Common myeloid progenitor, CD34-positive (primary cell): ENCODE measurements around the gene CRTC3.

Source experiments
- CTCF ChIA-PET: fragments of 350-600 bp; sonication (Branson Sonifier 250); formaldehyde crosslinking; loops from one replicate; lab custom pipeline; 2021; ENCODE audit warnings: antibody characterized with exemption; lab: Charles Lee
- POLR2A ChIA-PET: fragments of 350-600 bp; sonication (Branson Sonifier 250); formaldehyde crosslinking; loops from one replicate; lab custom pipeline; 2021; ENCODE audit warnings: antibody characterized with exemption; lab: Charles Lee
- DNase-seq, 3 donors: peaks; one replicate each; pipeline versions ENCODE4 v3.0.0 to v3.0.0-alpha.2; 2013
- H3K27ac ChIP-seq, 2 experiments: 1 replicate in 1 of 2; 2 replicates in 1 of 2; pipeline ENCODE4 v1.7.0; 2013; ENCODE audit warnings: inconsistent platforms in 2 of 2, low read length in 2 of 2, mild to moderate bottlenecking in 2 of 2, low read depth in 1 of 2, moderate library complexity in 1 of 2; ENCODE audit not compliant: severe bottlenecking in 2 of 2, insufficient read depth in 1 of 2, poor library complexity in 1 of 2
- H3K27me3 ChIP-seq, 5 experiments: replicated peaks in 2 of 5; 1 replicate in 3 of 5; 2 replicates in 2 of 5; pipeline versions ENCODE4 v1.6.1 to v1.7.0; 2013; ENCODE audit warnings: low read length in 4 of 5, mild to moderate bottlenecking in 2 of 5, moderate library complexity in 2 of 5, inconsistent platforms in 1 of 5; ENCODE audit not compliant: insufficient read depth in 5 of 5, control insufficient read depth in 4 of 5
- H3K36me3 ChIP-seq, 4 experiments: 1 replicate in 2 of 4; 2 replicates in 2 of 4; pipeline versions ENCODE4 v1.6.1 to v1.7.0; 2013; ENCODE audit warnings: low read length in 3 of 4, control low read depth in 1 of 4, mild to moderate bottlenecking in 1 of 4; ENCODE audit not compliant: control insufficient read depth in 4 of 4, insufficient read depth in 4 of 4
- H3K4me1 ChIP-seq, 4 experiments: 1 replicate in 3 of 4; 2 replicates in 1 of 4; pipeline versions ENCODE4 v1.6.1 to v1.7.1; 2013; ENCODE audit warnings: low read length in 3 of 4, mild to moderate bottlenecking in 3 of 4, control low read depth in 1 of 4, inconsistent platforms in 1 of 4, moderate library complexity in 1 of 4; ENCODE audit not compliant: control insufficient read depth in 4 of 4, insufficient read depth in 4 of 4; ENCODE audit errors: control extremely low read depth in 1 of 4
- H3K4me3 ChIP-seq, 7 experiments: 1 replicate in 4 of 7; 2 replicates in 3 of 7; pipeline versions ENCODE4 v1.5.1 to v1.7.0; 2013; ENCODE audit warnings: mild to moderate bottlenecking in 7 of 7, low read length in 6 of 7, moderate library complexity in 6 of 7, inconsistent platforms in 2 of 7, low read depth in 2 of 7, control low read depth in 1 of 7; ENCODE audit not compliant: insufficient read depth in 4 of 7, control insufficient read depth in 1 of 7; ENCODE audit errors: extremely low read depth in 1 of 7
- H3K9me3 ChIP-seq, 5 experiments: 1 replicate in 4 of 5; 2 replicates in 1 of 5; pipeline versions ENCODE4 v1.6.1 to v1.7.1; 2013; ENCODE audit warnings: low read length in 4 of 5, mild to moderate bottlenecking in 2 of 5, inconsistent platforms in 1 of 5, low read depth in 1 of 5, moderate library complexity in 1 of 5; ENCODE audit not compliant: control insufficient read depth in 4 of 5, insufficient read depth in 2 of 5; ENCODE audit errors: control extremely low read depth in 1 of 5
- WGBS: methylation state at CpG from one replicate; pipeline ENCODE4 v1.1.5; 2013; ENCODE audit not compliant: insufficient coverage; 5-methylcytosine and 5-hydroxymethylcytosine counted together

The CRTC3 gene

DNA sequence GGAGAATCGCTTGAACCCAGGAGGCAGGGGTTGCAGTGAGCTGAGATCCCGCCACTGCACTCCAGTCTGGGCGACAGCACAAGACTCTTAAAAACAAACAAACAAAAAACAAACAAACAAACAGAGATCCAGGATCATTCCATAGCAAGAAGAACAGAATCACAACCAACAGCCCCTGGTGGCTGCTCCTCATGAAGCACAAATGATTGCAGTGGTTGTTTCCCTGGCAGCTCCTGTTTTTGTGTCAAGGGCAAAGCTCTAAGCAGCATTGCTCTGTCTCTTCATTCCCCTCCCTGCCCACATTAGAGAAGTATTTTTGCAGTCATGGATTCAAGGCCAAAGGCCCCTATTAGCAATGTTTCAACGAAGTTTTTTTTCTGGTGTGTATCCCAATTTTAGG, 161.6 kb downstream of the CRTC3 start:
- Histone ChIP-seq H3K4me1 (peaks cover 8 to 38% (median 23%) of the 10 kb centered on the region in 4 experiments), H3K4me3 (no peak overlapping the region), H3K27ac (no peak overlapping the region), H3K27me3 (no peaks in the 10 kb centered on the region), H3K9me3 (no peaks in the 10 kb centered on the region), H3K36me3 (no peaks in the 10 kb centered on the region)
- POLR2A ChIA-PET: no interaction called here
- DNase-seq: peak in 2 of 3 donors; percentile 17 to 24
- CTCF ChIA-PET: interaction anchor here (0.6 to 2.6 kb wide), 5 partner anchors 29 to 134 kb away, joined by 3 to 10 read pairs (median 3); no protein-coding TSS in a partner anchor
- WGBS: 89% methylated on average over 1 of the region's 4 CpGs

DNA sequence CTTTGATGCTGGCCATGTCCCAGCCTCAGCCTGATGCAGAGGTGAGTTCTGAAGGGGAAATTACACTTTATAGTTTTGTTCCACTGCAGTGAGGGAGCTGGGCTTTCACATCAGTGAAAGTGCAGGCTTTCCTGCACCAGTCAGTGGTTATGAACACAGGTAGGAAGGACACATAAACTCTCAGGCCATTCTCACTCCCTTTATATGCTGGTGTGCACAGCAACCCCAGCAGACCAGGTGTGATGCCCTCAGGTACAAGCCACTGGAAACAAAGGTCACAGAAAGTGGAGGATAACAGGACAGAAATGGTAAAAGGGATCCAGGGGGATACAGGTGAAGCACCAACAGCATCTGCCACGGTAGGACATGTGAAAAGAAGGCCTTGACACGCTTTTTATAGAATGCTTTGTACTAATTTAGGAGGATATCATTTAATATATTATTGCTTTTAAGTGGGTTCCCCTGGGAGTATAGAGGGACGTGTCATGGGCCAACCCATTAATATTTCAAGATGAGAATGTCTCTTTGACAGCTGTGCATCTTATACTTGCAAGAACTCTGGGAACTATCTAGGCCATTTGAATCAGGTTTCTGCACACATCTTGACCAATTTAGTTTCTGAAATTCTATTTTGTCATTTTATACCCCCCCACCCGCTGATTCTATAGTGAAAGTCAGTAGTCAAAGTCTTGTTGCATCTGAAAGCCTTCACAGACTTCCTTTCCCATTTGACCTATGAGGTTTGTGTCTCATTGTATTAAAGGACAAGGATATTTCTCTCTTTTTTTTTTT, 162.5 kb downstream of the CRTC3 start:
- DNase-seq: no peak
- POLR2A ChIA-PET: no interaction called here
- H3K4me1 ChIP-seq: peaks cover 3 to 33% (median 17%) of the 10 kb centered on the region in 4 experiments
- H3K27me3 ChIP-seq: no peaks in the 10 kb centered on the region
- no peaks in the 10 kb centered on the region for H3K36me3 ChIP-seq
- no peaks in the 10 kb centered on the region for H3K9me3 ChIP-seq
- 80% methylated on average over 1 of the region's 4 CpGs for WGBS
- no peak overlapping the region for H3K4me3 ChIP-seq
- no peak overlapping the region for H3K27ac ChIP-seq
- CTCF ChIA-PET: interaction anchor here (0.9 to 2.6 kb wide), 7 partner anchors 13 to 135 kb away, joined by 3 to 10 read pairs (median 3); no protein-coding TSS in a partner anchor
